ENCODE data around the gene KIF5C. TPM values are rescaled to one million over a fixed set of nuclear protein-coding genes. Genes with fewer than 3 reads are reported as not detected.

Gene KIF5C
- total RNA-seq, 1 experiment from 2014 or later, result not detected

GRCh38 chr2:148887350-148888002 is 12.4 kb downstream of the KIF5C start:
- no peak for DNase-seq (ENCODE audit: low spot score)

GRCh38 chr2:148888003-148888501 is 13.0 kb downstream of the KIF5C start:
- DNase-seq (ENCODE audit: low spot score), result no peak

- DNase-seq (ENCODE audit: low spot score), result no peak
Observed at GRCh38 chr2:148888986-148889385, 14.0 kb downstream of the KIF5C start.

GRCh38 chr2:148893906-148894305 is 18.9 kb downstream of the KIF5C start:
- no peak for DNase-seq (ENCODE audit: low spot score)

GRCh38 chr2:148896136-148896535 is 21.1 kb downstream of the KIF5C start:
- DNase-seq (ENCODE audit: low spot score), result no peak

GRCh38 chr2:148899638-148900318 is 24.8 kb downstream of the KIF5C start:
- no peak for DNase-seq (ENCODE audit: low spot score)

- DNase-seq (ENCODE audit: low spot score), result no peak
Observed at GRCh38 chr2:148900350-148900837, 25.4 kb downstream of the KIF5C start.

GRCh38 chr2:148901142-148901541 is 26.1 kb downstream of the KIF5C start:
- DNase-seq (ENCODE audit: low spot score), result no peak

- no peak for DNase-seq (ENCODE audit: low spot score)
Observed at GRCh38 chr2:148902798-148903197, 27.8 kb downstream of the KIF5C start.

GRCh38 chr2:148903294-148903693 is 28.3 kb downstream of the KIF5C start:
- no peak for DNase-seq (ENCODE audit: low spot score)

- no peak for DNase-seq (ENCODE audit: low spot score)
Observed at GRCh38 chr2:148903979-148904378, 29.0 kb downstream of the KIF5C start.

- no peak for DNase-seq (ENCODE audit: low spot score)
Observed at GRCh38 chr2:148906124-148906523, 31.1 kb downstream of the KIF5C start.

- no peak for DNase-seq (ENCODE audit: low spot score)
Observed at GRCh38 chr2:148907085-148907785, 32.2 kb downstream of the KIF5C start.

- DNase-seq (ENCODE audit: low spot score), result no peak
Observed at GRCh38 chr2:148909114-148909513, 34.1 kb downstream of the KIF5C start.

- DNase-seq (ENCODE audit: low spot score), result no peak
Observed at GRCh38 chr2:148913061-148913460, 38.0 kb downstream of the KIF5C start.

GRCh38 chr2:148913492-148913891 is 38.5 kb downstream of the KIF5C start:
- no peak for DNase-seq (ENCODE audit: low spot score)

GRCh38 chr2:148914463-148914862 is 39.4 kb downstream of the KIF5C start:
- DNase-seq (ENCODE audit: low spot score), result no peak

- no peak for DNase-seq (ENCODE audit: low spot score)
Observed at GRCh38 chr2:148917431-148917830, 42.4 kb downstream of the KIF5C start.

- DNase-seq (ENCODE audit: low spot score), result no peak
Observed at GRCh38 chr2:148918554-148918953, 43.5 kb downstream of the KIF5C start.

GRCh38 chr2:148920559-148920958 is 45.5 kb downstream of the KIF5C start:
- no peak for DNase-seq (ENCODE audit: low spot score)

- no peak for DNase-seq (ENCODE audit: low spot score)
Observed at GRCh38 chr2:148922062-148922461, 47.0 kb downstream of the KIF5C start.

GRCh38 chr2:148922776-148923475 is 47.9 kb downstream of the KIF5C start:
- no peak for DNase-seq (ENCODE audit: low spot score)
